Renal cortex interstitium (tissue), 11 donors: ENCODE measurements around the gene DNASE1L2. TPM values are rescaled to one million over a fixed set of nuclear protein-coding genes. Genes with fewer than 3 reads are reported as not detected.
"Not testable (repeated sequence)": the region's sequence is repeated elsewhere in the genome, so short reads cannot be mapped to it uniquely, and the experiment has no call there.

ENCODE experiments used
- DNase-seq, 11 donors: peaks; one replicate each; pipeline ENCODE4 v3.0.0-alpha.2; 2013; ENCODE audit warnings: low read depth in 9 of 11, low spot score in 4 of 11; ENCODE audit errors: extremely low read depth in 1 of 11
- polyA plus RNA-seq, 3 donors: library from polyadenylated mRNA; unstranded; fragments of 120-200 nt; gene quantifications; one replicate each; pipeline ENCODE4 v1.2.1, GENCODE V29; 2013; ENCODE audit not compliant: insufficient read length in 3 of 3

DNASE1L2 gene
- polyA plus RNA-seq, 3 donors = 0.36 to 1.4 (median 1.4) TPM

DNA sequence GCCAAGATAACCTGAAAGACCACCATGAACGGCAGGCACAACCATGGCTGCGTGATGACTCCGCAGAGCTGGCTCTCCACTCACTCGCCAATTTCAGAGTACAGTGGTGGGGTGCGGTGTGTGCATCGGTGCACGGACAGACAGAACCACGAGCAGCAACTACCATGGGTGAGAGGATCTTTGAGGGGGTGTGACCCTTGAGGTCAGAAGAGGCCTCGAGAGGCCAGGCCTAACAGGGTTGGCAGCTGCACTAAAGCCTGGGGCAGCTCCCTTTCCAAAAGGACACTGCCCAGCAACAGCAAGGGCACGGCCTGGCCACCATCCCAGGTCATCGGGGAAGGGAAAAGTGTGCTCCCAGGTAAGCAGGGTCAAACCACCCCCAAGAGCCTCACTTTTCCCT lies 17.0 kb downstream of the DNASE1L2 start:
- no peak for DNase-seq

DNA sequence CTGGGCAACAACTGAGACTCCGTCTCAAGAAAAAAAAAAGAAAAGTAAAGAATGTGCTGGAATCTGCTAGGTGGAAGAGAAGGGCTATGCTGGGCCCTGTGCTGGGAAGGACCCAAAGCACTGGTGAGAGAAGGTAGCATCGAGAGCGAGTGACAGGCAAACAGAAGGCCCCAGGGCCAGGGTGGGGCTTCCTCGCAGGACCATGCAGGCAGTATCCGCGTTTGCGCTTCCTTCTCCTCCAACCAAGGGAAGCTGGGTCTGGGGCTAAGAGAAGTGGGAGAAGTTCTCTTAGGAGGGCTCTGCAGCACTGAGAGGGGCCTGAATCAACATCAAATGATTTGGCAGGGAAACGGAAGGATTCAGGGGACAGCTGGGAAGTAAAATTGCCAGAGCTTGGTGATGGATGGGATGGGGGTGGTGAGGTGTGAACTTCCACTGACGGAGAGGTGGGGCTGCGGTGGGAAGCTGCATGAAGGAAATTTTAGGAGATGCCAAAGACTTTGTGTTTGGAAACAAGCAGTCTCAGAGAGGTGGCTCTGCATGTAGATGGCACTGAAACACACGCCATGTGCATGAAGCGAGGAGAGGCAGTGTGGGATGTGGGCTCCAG lies 20.4 kb downstream of the DNASE1L2 start:
- DNase-seq = no peak

DNA sequence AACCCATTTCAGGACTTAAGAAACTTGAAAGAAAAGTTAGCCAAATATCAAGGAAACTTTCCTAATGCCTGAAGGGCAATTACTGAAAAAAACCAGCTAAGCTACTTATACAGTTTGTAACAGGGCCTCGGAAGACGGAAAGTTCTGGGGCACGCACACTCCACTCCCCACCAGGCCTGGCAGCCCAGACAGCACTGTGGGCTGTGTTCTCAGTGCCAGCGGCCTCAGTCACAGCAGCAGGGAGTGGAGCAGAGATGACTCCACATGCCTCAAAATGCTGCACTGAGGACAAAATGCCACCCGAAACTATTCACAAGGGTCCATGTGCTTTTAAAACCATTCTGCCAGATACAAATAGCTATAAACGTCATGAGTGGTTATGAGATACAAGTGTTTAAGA lies 21.5 kb downstream of the DNASE1L2 start:
- DNase-seq = no peak

DNA sequence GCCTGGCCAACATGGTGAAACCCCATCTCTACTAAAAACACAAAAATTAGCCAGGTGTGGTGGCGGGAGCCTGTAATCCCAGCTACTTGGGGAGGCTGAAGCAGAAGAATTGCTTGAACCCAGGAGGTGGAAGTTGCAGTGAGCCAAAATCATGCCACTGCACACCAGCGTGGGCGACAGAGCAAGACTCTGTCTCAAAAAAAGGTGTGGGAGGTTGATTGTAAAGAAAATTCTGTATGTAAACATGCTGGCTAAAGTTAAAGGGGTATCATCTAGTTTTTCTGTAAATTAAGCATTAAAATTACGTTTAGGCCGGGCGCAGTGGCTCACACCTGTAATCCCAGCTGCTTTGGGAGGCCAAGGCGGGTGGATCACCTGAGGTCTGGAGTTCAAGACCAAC lies 22.3 kb downstream of the DNASE1L2 start:
- not testable (repeated sequence) for DNase-seq

DNA sequence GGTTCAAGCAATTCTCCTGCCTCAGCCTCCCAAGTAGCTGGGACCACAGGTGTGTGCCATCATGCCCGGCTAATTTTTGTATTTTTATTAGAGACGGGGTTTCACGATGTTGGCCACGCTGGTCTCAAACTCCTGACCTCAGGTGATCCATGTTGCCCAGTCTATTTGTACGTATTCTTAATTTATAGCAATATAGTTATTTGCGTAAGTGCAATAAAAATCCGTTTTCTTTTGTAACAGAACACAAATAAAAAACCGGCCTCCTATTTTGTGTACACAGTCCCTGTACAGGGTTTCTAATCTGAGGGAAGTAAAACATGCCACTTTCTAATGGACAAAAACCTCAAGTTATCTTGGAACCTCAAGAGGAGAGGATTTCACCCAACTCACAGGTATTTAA lies 24.0 kb downstream of the DNASE1L2 start:
- no peak for DNase-seq

DNA sequence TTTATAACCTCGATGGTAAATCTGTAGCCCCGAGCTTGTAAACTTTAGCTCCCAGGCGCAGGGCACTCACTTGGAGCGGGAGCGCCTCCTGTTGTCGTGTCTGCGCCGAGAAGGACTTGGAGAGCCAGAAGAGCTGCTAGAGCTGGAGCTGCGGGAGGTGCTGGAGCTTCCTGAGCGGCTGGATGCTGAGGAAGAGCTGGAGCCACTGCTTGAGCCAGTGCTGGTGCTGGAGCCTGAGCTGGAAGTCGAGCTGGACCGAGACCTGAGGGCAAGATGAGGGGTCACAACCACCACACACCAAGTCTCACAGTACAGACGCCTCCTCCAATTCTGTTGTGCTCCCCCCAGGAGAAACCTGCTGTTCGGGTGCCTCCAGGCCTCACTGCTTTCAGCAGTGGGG lies 26.8 kb downstream of the DNASE1L2 start:
- not testable (repeated sequence) for DNase-seq

DNA sequence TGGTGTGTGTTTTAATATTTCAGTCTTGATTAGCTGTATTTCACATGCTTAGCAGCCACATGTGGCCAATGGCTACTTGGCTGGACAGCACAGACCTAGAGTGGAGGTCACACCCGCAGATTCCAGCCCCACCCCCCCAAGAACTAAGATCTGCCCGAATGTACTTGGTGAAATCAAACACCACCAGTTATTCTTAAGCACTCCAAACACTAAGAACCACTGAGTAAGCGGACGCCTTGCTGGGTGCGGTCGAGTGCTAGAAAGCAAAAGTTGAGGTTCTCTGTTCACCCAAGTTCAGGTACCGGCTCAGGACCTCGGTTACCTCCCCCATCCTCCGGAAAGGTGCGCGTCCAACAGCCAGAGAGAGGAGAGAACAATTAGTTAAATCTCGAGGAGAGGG lies 30.6 kb downstream of the DNASE1L2 start:
- not testable (repeated sequence) for DNase-seq

DNA sequence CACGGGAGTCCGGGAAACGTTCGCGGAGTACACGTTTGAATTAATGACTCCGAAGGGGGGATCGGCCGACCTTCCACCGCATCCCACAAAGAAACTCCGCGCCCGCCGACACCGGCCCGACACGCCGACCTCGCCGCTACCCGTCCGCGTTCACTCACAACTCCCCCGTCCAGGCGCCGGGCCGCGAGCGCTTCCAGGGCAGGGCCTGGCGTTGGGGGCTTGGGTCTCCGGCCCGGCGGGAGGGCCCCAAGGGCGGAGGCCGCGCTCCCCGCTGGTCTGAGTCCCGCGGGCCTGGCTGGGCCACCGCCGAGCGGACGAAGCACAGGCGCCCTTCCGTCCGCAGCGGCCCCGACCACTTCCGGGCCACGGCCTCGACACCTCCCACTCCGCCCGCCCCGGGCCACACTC lies 31.3 kb downstream of the DNASE1L2 start:
- peak in 1 of 11 donors; percentile 7 for DNase-seq

DNA sequence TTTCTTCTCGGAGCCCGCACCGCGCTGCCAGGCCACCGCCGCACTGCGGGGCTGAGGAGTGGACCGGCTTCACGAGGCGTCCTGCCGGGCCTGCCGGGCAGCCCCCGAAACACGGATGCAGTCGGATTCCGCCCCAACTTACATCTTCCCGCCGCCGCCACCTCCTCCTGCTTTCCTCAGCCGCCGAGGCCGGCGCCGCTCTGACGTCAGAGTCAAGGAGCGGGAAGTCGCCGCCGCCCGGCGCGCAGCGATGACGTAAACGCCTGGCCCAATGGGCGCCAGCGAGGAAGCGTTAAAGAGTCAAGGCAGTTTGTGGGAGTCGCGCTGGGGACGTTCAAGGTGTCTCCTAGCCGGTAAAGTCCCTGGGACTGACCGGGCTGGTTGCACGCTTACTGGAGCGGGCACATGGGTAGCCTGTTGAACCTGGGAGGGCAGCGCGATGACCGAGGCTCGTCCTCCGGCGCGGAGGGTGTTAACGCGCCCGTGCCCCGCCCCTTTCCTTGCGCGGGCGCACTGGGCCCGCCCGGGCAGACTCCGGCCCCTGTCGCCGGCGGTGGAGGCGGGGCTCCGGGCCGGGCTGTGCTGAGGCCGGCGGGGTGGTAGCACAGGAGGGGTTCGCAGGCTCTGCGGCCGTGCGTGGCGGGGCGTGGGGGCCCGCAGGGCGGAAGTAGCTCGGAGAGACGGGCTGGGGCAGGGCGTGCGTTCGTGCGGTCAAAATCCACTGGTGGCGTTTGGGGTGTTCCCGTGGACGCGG lies 31.8 kb downstream of the DNASE1L2 start, which contains the start of gene RNPS1:
Gene RNPS1 (minus strand): TSS at position 214 of the 754 bp plus-strand sequence. CDS start 3,483 bp downstream, outside the sequence.
- peak; percentile 93 to 99 (median 97) for DNase-seq

DNA sequence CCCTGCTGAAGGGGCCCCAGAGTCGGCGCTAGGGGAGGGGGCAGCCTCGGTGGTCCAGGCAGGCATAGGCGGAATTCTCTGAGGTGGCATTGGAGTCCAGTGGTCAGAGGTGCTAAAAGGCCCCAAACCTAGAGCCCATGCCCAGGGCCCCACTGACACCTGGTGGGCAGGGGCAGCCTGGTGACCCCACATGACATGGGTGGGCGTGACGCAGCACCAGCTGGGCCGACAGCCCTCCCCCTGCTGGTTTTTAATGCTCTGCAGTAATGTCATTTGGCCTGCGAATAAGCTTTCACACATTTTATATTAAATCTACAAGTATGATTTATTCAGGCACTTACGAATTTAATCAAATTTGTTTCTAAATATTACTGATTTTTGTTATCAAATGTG lies 33.8 kb downstream of the DNASE1L2 start:
- no peak for DNase-seq

DNA sequence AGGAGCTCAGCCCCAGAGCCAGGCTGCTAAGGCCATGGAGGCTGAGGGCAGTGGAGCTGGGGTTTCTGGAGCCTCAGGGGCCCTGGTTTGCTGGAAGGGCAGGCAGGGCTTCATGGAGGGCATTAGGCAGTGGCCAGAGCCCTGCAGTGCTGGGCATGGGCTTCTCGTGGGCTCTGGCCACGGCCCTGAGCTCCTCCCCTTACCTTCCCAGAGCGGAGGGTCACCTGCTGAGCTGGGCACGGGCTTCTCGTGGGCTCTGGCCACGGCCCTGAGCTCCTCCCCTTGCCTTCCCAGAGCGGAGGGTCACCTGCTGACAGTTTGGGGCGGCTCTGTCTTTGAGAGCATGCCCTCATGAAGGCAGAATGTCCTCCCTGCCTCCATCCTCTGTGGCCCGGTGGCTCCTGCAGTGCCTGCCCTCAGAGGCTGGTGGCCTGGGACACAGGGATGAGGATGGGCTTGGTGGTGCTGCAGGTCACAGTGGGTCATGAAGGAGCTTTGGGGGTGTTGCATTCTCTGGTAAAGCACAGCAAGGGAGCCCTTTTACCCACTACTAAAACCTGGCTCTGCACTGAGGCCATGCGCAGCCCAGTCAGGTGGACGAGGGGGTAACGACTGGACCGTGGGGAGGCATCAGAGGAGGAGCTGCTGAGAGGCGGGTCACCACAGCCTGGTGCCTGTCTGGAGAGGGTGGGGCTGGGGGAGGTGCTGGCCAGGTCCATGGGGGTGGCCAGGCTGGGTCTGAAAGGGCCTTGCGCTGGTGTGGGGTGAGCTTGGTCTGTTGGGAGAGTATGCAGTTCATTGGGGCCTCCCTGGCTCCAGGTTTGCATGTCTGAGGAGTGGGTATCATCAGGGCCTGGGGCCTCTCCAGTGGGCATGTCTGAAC lies 34.6 kb downstream of the DNASE1L2 start:
- DNase-seq = no peak

DNA sequence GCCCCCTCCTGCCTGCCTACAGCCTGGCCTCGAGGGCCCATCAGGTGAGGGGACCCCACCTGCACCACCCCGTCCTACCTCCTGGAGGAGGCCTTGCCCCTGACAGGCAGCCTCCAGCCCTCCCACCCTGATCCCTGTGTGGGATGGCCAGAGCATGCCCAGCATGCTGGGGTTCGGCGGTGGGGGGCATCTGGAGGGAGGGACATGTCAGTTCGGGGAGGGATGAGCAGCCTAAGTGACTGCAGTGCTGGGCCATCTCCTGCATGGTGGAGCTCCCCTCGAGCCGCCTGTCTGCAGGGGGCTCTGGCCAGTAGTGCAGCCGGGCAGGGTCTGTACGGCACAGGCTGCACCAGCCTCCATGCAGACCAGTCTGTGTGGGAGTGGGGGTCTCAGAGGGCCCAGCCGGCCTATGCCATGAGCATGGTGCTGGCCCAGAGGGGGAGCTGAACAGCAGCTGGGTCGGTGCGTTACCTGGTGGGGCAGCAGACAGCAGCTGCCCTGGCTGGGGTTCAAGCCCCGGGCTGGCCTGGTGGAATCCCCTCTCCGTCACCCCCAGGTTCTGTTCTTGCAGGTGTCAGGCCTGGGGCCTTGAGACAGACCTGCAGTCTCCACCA lies 35.7 kb downstream of the DNASE1L2 start:
- DNase-seq = no peak

DNA sequence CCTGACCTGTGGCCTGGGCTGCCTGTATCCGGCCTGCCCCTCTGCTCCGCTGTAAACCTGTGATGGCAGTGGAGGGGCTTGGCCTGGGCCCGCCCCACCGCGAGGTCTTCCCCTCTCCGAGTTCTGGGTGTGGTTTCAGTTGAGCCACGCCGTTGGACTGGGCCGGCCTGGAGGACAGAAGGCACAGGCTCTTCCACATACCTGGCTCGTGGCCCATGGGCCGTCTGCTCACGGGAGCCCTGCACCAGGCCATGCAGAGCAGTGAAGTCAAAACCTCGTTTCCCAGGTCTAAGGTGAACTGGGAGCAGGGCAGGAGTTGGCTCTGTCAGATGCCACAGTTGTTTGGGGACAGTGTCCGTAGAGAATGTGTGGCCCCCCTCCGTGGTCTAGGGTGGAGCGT lies 37.2 kb downstream of the DNASE1L2 start:
- DNase-seq = no peak

DNA sequence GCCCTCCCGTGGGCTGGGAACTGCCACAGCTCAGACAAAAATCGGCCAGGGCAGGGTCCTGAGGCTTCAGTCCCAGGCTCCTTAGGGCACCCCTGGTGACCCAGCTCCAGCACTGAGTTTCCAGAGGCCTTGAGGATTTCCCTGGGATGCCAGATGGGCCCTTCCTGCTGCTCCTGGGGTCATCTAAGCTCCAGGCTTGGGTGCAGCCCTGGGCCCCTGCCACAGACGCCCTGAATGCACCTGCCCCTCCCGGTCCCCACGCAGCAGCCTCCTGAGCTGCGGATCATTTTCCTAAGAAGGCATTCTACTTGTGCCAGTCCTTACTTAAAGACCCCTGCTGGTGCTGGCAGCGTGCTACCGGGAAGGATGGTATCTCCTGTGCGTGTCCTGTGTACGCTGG lies 37.7 kb downstream of the DNASE1L2 start:
- DNase-seq = no peak

DNA sequence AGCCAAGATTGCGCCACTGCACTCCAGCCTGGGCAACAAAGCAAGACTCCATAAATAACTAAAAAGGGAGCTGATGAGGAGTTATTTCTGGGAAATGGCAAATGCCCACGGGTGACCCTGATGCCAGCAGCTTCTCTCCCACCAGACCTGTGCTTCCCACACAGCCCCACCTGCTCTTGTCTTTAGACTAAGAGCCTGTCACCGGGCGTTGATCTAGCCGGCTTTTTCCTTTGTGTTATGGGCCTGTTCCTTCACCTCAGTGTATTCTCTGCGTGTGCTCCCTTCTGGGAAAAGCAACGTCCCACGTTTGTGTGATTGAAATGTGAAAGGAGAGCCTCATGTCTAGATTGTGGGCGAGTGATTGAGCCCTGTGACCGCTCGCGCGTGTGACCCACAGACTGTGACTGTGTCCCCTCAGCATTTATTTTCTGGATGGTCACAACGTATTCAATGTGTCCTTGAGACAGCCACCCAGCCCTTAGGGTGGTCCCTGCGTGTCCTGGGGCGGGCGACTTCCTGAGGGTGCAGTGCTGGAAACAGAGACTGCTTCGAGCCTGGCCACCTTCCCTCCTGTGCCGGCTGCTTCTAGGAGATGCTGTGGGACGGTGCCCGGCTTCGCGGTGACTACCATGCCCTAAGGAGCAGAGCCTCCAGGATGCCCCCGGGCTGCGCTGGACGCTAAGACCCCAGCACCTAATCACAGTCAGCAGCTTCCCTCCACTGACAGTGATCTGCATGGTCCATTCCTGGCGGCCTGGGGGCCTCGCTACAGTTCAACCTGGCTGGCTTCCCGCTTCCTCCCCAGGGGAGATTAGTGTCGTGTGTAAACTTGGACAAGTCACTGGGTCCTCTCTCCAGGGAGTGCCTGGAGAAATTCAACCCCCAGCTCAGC lies 39.5 kb downstream of the DNASE1L2 start:
- no peak for DNase-seq

DNA sequence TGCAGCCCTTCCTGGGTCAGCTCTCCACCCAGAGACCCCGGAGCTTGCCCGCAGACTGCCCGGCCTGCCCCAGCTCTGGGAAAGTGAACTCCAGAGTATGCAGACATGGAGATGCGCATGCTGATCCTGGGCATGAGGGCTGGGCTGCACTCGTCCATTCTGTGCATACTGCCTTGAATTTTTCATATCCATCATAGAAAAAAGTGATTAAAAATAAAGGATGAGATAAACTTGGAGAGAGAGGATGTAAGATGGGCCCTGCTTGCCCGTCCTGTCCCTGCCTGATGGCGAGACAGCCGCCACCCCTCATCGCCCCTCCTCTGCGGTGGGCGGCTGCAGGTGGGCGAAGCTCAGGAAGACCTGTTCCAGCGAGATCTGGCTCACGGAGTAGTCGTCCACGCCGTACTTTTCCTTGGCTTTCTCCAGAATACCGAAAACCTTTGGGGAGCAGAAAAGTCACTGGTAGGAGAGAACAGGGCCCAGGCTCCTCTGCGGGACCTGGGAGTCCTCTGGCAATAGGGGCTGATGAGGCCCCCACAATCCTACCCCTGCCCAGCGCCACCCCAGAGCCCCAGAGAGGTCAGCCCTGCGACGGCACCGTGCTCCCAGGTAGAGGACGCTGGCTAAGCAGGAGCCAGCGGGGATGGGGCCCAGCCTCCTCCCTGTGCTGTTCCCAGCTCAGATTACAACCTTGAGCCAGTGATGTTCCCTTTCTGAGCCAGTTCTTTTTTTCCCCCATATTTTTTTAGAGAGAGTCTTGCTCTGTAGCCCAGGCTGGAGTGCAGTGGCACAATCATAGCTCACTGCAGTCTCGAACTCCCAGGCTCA lies 40.3 kb downstream of the DNASE1L2 start:
- DNase-seq = no peak

DNA sequence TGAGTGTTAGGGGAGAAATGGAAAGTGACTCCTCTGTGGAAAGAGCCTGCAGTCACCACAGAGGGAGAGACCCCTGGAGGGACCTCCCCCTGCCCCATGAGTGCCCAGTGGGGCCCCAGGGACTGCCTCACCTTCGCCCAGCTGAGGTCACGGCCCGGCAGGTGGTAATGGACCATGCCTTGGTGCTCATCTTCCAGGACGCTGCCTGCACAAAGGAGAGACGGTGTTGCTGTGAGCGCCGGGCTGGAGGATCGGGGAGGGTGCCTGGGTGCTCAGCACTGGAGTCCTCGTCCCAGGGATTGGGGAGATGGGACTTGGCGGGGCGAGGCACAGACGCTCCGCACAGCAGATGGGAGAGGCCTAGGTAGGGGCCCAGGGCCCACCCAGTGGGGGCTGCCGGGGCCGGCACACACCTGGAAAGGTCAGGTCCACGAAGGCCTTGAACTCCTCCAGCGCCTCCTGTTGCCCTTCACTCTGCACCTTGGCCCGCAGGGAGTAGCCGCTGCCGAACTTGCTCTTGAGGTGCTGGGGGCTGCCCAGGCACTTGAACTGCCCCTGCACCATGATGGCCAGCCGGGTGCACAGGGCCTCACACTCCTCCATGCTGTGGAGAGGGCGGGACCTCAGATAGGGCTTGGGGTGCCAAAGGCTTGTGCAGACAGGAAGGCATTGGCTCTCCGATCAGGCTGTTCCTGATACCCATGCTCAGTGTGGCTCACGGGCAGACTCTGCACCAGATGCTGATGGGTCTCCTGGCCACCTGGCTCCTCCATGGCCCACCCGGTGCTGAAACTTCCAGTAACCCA lies 41.4 kb downstream of the DNASE1L2 start:
- DNase-seq = no peak
